H9 (cell line): ENCODE data around the gene RAPGEF6. TPM values are rescaled to one million over a fixed set of nuclear protein-coding genes. Genes with fewer than 3 reads are reported as not detected.

Experiments
- DNase-seq: peaks from one replicate; pipeline ENCODE4 v3.0.0-alpha.2; 2017
- H2AFZ ChIP-seq: one replicate; pipeline ENCODE4 v1.6.1; 2013; ENCODE audit warnings: mild to moderate bottlenecking, low read length, control low read depth, moderate library complexity
- H2AK5ac ChIP-seq: 2 replicates; pipeline ENCODE4 v1.6.1; 2013; ENCODE audit warnings: low read length, control low read depth, mixed read lengths; ENCODE audit not compliant: insufficient read length
- H2BK120ac ChIP-seq: one replicate; pipeline ENCODE4 v1.6.1; 2013; ENCODE audit warnings: low read depth, mild to moderate bottlenecking, low read length, control low read depth, inconsistent platforms; ENCODE audit not compliant: poor library complexity, severe bottlenecking
- H2BK12ac ChIP-seq: 2 replicates; pipeline ENCODE4 v1.6.1; 2013; ENCODE audit warnings: low read length, control low read depth, mixed read lengths, low read depth; ENCODE audit not compliant: insufficient read length
- H2BK15ac ChIP-seq: 2 replicates; pipeline ENCODE4 v1.6.1; 2013; ENCODE audit warnings: low read depth, low read length, control low read depth
- H2BK20ac ChIP-seq: one replicate; pipeline ENCODE4 v1.6.1; 2013; ENCODE audit warnings: low read depth, mild to moderate bottlenecking, low read length, control low read depth, inconsistent platforms; ENCODE audit not compliant: poor library complexity, severe bottlenecking
- H2BK5ac ChIP-seq: 2 replicates; pipeline ENCODE4 v1.6.1; 2013; ENCODE audit warnings: low read length, control low read depth, mixed read lengths; ENCODE audit not compliant: insufficient read length
- H3K14ac ChIP-seq: 2 replicates; pipeline ENCODE4 v1.6.1; 2013; ENCODE audit warnings: low read length, control low read depth; ENCODE audit not compliant: insufficient read depth
- H3K18ac ChIP-seq: 2 replicates; pipeline ENCODE4 v1.6.1; 2013; ENCODE audit warnings: low read depth, mild to moderate bottlenecking, mixed read lengths, low read length, control low read depth; ENCODE audit not compliant: insufficient read length
- H3K23ac ChIP-seq: 2 replicates; pipeline ENCODE4 v1.6.1; 2013; ENCODE audit warnings: low read length, control low read depth, mixed read lengths, low read depth; ENCODE audit not compliant: insufficient read length
- H3K23me2 ChIP-seq: 2 replicates; pipeline ENCODE4 v1.6.1; 2013; ENCODE audit warnings: low read depth, mild to moderate bottlenecking, mixed read lengths, low read length, control low read depth; ENCODE audit not compliant: insufficient read length, poor library complexity, severe bottlenecking
- H3K27ac ChIP-seq: 2 replicates; pipeline ENCODE4 v1.5.1; 2013; ENCODE audit warnings: low read length, control low read depth, mixed read lengths, low read depth; ENCODE audit not compliant: insufficient read length
- H3K27me3 ChIP-seq: 2 replicates; pipeline ENCODE4 v1.6.1; 2013; ENCODE audit warnings: low read length, control low read depth, inconsistent platforms; ENCODE audit not compliant: insufficient read depth
- H3K4ac ChIP-seq: 2 replicates; pipeline ENCODE4 v1.6.1; 2013; ENCODE audit warnings: low read depth, mild to moderate bottlenecking, control low read depth, inconsistent platforms, low read length, moderate library complexity
- H3K4me1 ChIP-seq: 2 replicates; pipeline ENCODE4 v1.6.1; 2013; ENCODE audit warnings: low read length, control low read depth, inconsistent platforms; ENCODE audit not compliant: insufficient read depth
- H3K4me2 ChIP-seq: 2 replicates; pipeline ENCODE4 v1.6.1; 2013; ENCODE audit warnings: low read length, control low read depth, mixed read lengths; ENCODE audit not compliant: insufficient read length, insufficient read depth
- H3K56ac ChIP-seq: 2 replicates; pipeline ENCODE4 v1.6.1; 2013; ENCODE audit warnings: low read depth, mild to moderate bottlenecking, mixed read lengths, low read length, control low read depth; ENCODE audit not compliant: insufficient read length
- H3K79me1 ChIP-seq: 2 replicates; pipeline ENCODE4 v1.6.1; 2013; ENCODE audit warnings: low read depth, mild to moderate bottlenecking, moderate library complexity, low read length, control low read depth, inconsistent platforms; ENCODE audit not compliant: insufficient read depth, poor library complexity, severe bottlenecking
- H3K79me2 ChIP-seq: 2 replicates; pipeline ENCODE4 v1.6.1; 2013; ENCODE audit warnings: low read length, control low read depth, inconsistent platforms; ENCODE audit not compliant: insufficient read depth
- H3K9ac ChIP-seq: 2 replicates; pipeline ENCODE4 v1.6.1; 2013; ENCODE audit warnings: low read length, control low read depth, mixed read lengths; ENCODE audit not compliant: insufficient read length; ENCODE audit errors: extremely low read depth
- H3K9me3 ChIP-seq: one replicate; pipeline ENCODE4 v1.6.1; 2013; ENCODE audit warnings: low read depth, low read length, inconsistent platforms; ENCODE audit not compliant: control insufficient read depth
- H3T11ph ChIP-seq: one replicate; pipeline ENCODE4 v1.6.1; 2013; ENCODE audit warnings: mild to moderate bottlenecking, low read length, control low read depth, inconsistent platforms
- H4K20me1 ChIP-seq: one replicate; pipeline ENCODE4 v1.6.1; 2013; ENCODE audit not compliant: control insufficient read depth, insufficient read length, insufficient read depth
- H4K5ac ChIP-seq: 2 replicates; pipeline ENCODE4 v1.6.1; 2013; ENCODE audit warnings: low read depth, mild to moderate bottlenecking, mixed read lengths, low read length, control low read depth; ENCODE audit not compliant: insufficient read length
- H4K8ac ChIP-seq: replicated peaks from 2 replicates; pipeline ENCODE4 v1.6.1; 2013; ENCODE audit warnings: low read length, control low read depth, mixed read lengths, low read depth; ENCODE audit not compliant: insufficient read length
- H4K91ac ChIP-seq: 2 replicates; pipeline ENCODE4 v1.6.1; 2013; ENCODE audit warnings: low read depth, mild to moderate bottlenecking, moderate library complexity, mixed read lengths, low read length, control low read depth; ENCODE audit not compliant: insufficient read length
- H3K27ac Mint-ChIP-seq, 3 experiments: 2 replicates in 2 of 3; 3 replicates in 1 of 3; pipeline ENCODE4 v1.8.0; 2020 to 2021; ENCODE audit warnings: mixed read lengths in 3 of 3, mild to moderate bottlenecking in 1 of 3, moderate library complexity in 1 of 3
- H3K27me3 Mint-ChIP-seq: 2 replicates; pipeline ENCODE4 v1.8.0; 2021; ENCODE audit warnings: low read depth, mild to moderate bottlenecking, moderate library complexity, mixed read lengths
- H3K36me3 Mint-ChIP-seq, 3 experiments: 2 replicates in 2 of 3; 3 replicates in 1 of 3; pipeline ENCODE4 v1.8.0; 2020 to 2021; ENCODE audit warnings: low read depth in 3 of 3, mixed read lengths in 3 of 3; ENCODE audit not compliant: insufficient read depth in 1 of 3
- H3K4me1 Mint-ChIP-seq, 2 experiments: 2 replicates each; pipeline ENCODE4 v1.8.0; 2020; ENCODE audit warnings: mixed read lengths in 2 of 2
- H3K4me3 Mint-ChIP-seq, 2 experiments: 2 replicates in 1 of 2; 3 replicates in 1 of 2; pipeline ENCODE4 v1.8.0; 2020 to 2021; ENCODE audit warnings: mild to moderate bottlenecking in 2 of 2, mixed read lengths in 2 of 2, moderate library complexity in 1 of 2
- H3K9me3 Mint-ChIP-seq, 2 experiments: 2 replicates in 1 of 2; 3 replicates in 1 of 2; pipeline ENCODE4 v1.8.0; 2020; ENCODE audit warnings: mild to moderate bottlenecking in 2 of 2, mixed read lengths in 2 of 2, moderate library complexity in 1 of 2
- CTCF ChIP-seq: fragments of 200-600 bp; sonication (generic); conservative IDR thresholded peaks from 3 replicates; pipeline ENCODE4 v1.8.0; 2021; ENCODE audit warnings: antibody characterized with exemption, mild to moderate bottlenecking
- total RNA-seq: library from RNA; stranded (reverse); gene quantifications from 2 replicates; pipeline ENCODE4 v1.2.1, GENCODE V29; 2021

Gene RAPGEF6
- total RNA-seq, 1 experiment from 2014 or later = 19.7 TPM

GRCh38 chr5:131684595-131684994, 49.6 kb upstream of the RAPGEF6 start:
- Histone ChIP-seq H3K18ac (no peak overlapping the region), H3K9me3 (no peaks in the 10 kb centered on the region), H4K91ac (no peak overlapping the region), H3K27ac (no peak overlapping the region), H3K4ac (no peak overlapping the region), H3T11ph (no peak overlapping the region), H3K4me1 (no peaks in the 10 kb centered on the region), H3K27me3 (no peaks in the 10 kb centered on the region), H3K56ac (no peak overlapping the region), H3K4me2 (no peak overlapping the region), H2AFZ (no peak overlapping the region), H3K79me2 (no peaks in the 10 kb centered on the region), H3K23me2 (no peaks in the 10 kb centered on the region), H3K23ac (no peak overlapping the region), H2BK5ac (no peak overlapping the region), H3K9ac (no peak overlapping the region), H4K5ac (no peak overlapping the region), H3K79me1 (no peaks in the 10 kb centered on the region), H4K20me1 (no peaks in the 10 kb centered on the region), H2AK5ac (no peak overlapping the region), H2BK12ac (no peak overlapping the region), H4K8ac (no peak overlapping the region), H2BK20ac (no peak overlapping the region), H2BK15ac (no peak overlapping the region), H3K14ac (no peak overlapping the region), H2BK120ac (no peak overlapping the region)
- no peaks in the 10 kb centered on the region for H3K9me3 Mint-ChIP-seq
- H3K4me1 Mint-ChIP-seq = peaks cover 4 to 7% of the 10 kb centered on the region in 2 experiments; a peak in 2 of 4 replicates
- no peak overlapping the region for H3K4me3 Mint-ChIP-seq
- H3K36me3 Mint-ChIP-seq = peaks cover 0 to 3% (median 2%) of the 10 kb centered on the region in 3 experiments; a peak in 1 of 7 replicates
- no peak for DNase-seq
- no peak for TF ChIP-seq CTCF
- no peaks in the 10 kb centered on the region for H3K27me3 Mint-ChIP-seq
- H3K27ac Mint-ChIP-seq = no peak overlapping the region
